ENCODE data around the gene CHST4. TPM values are rescaled to one million over a fixed set of nuclear protein-coding genes. Genes with fewer than 3 reads are reported as not detected.

The CHST4 gene
- total RNA-seq, 1 donor from 2014 or later = under 0.01 TPM

DNA sequence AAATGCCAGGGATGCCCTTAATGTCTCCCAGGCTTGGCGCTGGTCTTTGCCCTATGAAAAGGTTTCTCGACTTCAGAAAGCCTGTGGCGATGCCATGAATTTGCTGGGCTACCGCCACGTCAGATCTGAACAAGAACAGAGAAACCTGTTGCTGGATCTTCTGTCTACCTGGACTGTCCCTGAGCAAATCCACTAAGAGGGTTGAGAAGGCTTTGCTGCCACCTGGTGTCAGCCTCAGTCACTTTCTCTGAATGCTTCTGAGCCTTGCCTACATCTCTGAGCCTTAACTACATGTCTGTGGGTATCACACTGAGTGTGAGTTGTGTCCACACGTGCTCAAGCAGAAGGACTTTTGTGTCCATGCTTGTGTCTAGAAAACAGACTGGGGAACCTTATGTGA, 11.4 kb downstream of the CHST4 start:
- H3K36me3 ChIP-seq (ENCODE audit: control insufficient read depth, insufficient read depth, low read length) = no peaks in the 10 kb centered on the region
- H3K27me3 ChIP-seq (ENCODE audit: control insufficient read depth, insufficient read depth, low read length) = no peaks in the 10 kb centered on the region
- TF ChIP-seq, protein P1, sequence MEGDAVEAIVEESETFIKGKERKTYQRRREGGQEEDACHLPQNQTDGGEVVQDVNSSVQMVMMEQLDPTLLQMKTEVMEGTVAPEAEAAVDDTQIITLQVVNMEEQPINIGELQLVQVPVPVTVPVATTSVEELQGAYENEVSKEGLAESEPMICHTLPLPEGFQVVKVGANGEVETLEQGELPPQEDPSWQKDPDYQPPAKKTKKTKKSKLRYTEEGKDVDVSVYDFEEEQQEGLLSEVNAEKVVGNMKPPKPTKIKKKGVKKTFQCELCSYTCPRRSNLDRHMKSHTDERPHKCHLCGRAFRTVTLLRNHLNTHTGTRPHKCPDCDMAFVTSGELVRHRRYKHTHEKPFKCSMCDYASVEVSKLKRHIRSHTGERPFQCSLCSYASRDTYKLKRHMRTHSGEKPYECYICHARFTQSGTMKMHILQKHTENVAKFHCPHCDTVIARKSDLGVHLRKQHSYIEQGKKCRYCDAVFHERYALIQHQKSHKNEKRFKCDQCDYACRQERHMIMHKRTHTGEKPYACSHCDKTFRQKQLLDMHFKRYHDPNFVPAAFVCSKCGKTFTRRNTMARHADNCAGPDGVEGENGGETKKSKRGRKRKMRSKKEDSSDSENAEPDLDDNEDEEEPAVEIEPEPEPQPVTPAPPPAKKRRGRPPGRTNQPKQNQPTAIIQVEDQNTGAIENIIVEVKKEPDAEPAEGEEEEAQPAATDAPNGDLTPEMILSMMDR (IDR thresholded peaks at IDR 0.05; ENCODE audit: insufficient read depth, low read length, severe bottlenecking) = peak; percentile 82
- DNase-seq (ENCODE audit: low read depth) (peak; percentile 60), FAIRE-seq (peak; percentile 99)
- H3K4me3 ChIP-seq (ENCODE audit: low read depth, low read length) = no peak overlapping the region

DNA sequence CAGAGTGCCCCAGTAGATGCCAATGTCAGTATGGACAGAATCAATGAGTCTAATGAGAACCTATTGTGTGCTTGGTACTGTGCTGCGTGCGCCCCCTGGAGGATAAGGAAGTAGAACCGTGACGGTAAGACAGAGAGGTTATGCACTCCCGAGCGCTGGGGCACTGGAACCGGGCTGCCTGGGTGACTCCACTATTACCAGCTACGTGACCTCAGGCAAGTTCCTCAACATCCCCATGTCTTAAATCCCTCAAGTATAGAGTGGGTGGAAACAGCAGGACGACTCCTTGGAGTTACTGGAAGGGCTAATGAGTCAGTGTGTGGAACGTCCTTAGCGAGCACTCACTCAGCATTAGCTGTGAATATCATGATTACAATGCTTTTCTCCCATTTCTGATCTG, 16.2 kb downstream of the CHST4 start:
- Histone ChIP-seq H3K4me3 (ENCODE audit: low read depth, low read length) (no peak overlapping the region), H3K36me3 (ENCODE audit: control insufficient read depth, insufficient read depth, low read length) (no peaks in the 10 kb centered on the region), H3K27me3 (ENCODE audit: control insufficient read depth, insufficient read depth, low read length) (no peaks in the 10 kb centered on the region)
- TF ChIP-seq, protein P1 (IDR thresholded peaks at IDR 0.05; ENCODE audit: insufficient read depth, low read length, severe bottlenecking) = peak; percentile 75
- DNase-seq (ENCODE audit: low read depth) (peak; percentile 73), FAIRE-seq (no peak)

DNA sequence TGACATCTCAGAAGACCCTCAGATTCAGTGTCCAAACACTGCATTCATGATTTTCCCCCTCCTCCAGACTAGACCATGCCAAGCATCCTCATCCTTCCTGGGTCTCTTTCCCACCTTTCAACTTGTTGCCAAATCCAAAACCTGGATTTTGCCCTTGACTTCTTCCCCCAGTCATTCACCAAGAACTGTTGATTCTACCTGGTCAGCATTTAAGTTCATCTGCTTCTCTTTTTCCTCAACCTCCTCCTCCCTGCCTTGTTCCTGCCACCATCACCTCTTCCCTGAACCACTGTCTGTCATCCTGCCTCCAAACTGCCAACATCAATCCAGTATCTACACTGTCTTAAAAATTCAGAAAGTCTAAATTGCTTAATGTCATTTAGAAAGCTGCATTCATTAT, 20.9 kb downstream of the CHST4 start:
- Histone ChIP-seq H3K4me3 (ENCODE audit: low read depth, low read length) (no peak overlapping the region), H3K27me3 (ENCODE audit: control insufficient read depth, insufficient read depth, low read length) (no peaks in the 10 kb centered on the region), H3K36me3 (ENCODE audit: control insufficient read depth, insufficient read depth, low read length) (no peaks in the 10 kb centered on the region)
- TF ChIP-seq, protein P1 (IDR thresholded peaks at IDR 0.05; ENCODE audit: insufficient read depth, low read length, severe bottlenecking) = no peak
- DNase-seq (ENCODE audit: low read depth) = no peak
- no peak for FAIRE-seq

DNA sequence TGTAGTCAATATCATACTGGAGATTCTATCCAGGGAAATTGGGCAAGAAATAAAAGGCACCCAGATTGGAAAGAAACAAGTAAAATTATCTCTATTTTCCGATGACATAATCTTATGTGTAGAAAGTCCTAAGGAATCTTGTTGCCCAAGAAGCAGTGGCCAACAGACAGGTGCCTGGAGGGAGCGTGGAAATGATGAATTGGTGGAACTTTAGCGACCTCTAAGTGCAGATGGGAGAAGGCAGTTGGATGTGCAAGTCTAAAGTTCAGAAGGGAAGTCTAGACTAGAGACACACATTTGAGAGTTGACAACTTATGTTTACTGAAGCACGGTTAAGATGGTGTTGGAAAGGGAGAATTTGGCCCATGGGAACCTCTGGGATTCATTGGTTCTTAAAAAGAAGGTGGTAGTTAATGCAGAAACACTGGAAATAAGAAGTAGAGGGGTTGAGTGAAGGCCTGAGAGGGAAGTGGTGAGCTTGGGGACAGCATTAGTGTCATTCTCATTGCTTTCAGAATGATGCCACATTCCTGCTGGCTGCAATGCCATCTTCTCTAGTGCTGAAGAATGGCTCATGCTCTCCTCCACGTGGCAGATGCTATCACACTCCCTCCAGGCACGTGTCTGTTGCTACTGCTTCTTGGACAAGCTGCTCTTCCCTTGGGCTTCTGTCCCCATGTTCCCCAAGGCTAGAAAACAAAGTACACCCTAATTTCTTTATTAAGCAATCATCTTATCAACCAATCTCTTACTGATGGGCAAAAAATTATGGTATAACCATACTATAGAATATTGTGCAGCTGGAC, 26.7 kb downstream of the CHST4 start:
- DNase-seq (ENCODE audit: low read depth) (no peak), FAIRE-seq (peak; percentile 18)
- Histone ChIP-seq H3K36me3 (ENCODE audit: control insufficient read depth, insufficient read depth, low read length) (no peaks in the 10 kb centered on the region), H3K4me3 (ENCODE audit: low read depth, low read length) (no peak overlapping the region), H3K27me3 (ENCODE audit: control insufficient read depth, insufficient read depth, low read length) (no peaks in the 10 kb centered on the region)
- TF ChIP-seq, protein P1 (IDR thresholded peaks at IDR 0.05; ENCODE audit: insufficient read depth, low read length, severe bottlenecking) = no peak

DNA sequence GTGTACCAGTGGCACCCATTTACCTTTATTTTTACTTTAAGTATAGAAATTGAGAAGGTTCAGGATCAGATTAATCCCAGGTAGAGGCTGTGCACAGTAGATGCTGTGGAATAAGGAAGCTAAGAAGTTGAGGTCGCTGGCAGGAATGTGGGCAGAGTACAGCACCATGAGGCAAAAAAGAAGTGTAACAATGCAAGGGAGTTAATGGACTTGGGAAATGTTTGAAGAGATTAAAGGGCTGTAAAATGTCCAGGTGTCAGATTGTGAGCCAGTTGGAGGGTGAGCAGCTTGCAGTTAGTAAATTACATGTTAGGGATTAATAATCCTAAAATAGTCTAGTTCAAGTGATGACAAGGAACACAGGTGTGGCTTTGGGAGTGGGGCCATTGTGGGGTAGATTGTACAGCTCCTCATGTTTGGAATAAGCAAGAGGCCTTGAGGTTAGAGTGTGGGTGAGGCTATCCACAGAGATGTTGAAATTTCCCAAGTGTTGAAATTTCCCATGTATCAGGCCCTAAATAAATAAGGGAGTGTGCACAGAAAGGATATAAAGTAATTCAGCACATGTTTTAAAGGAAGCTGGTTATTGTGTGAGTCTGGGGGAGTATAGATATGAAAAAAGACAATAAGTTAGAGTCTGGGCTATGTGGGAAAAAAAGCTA, 29.1 kb downstream of the CHST4 start:
- FAIRE-seq = no peak
- H3K27me3 ChIP-seq (ENCODE audit: control insufficient read depth, insufficient read depth, low read length) = no peaks in the 10 kb centered on the region
- H3K4me3 ChIP-seq (ENCODE audit: low read depth, low read length) = no peak overlapping the region
- TF ChIP-seq, protein P1 (IDR thresholded peaks at IDR 0.05; ENCODE audit: insufficient read depth, low read length, severe bottlenecking) = no peak
- DNase-seq (ENCODE audit: low read depth) = peak; percentile 45
- no peaks in the 10 kb centered on the region for H3K36me3 ChIP-seq (ENCODE audit: control insufficient read depth, insufficient read depth, low read length)

Data from bronchial epithelial cell (primary cell).